NCI-H2227 treated with DMSO at 0.1 percent for 48 hours (cell line): Measurements from ENCODE around the gene WNT7B.

Experiments used
- DNase-seq: peaks from one replicate; lab custom pipeline; 2025; lab: John Stamatoyannopoulos, UW

The WNT7B gene

GRCh38 chr22:45888221-45889092 is 88.5 kb downstream of the WNT7B start:
- no peak for DNase-seq

- no peak for DNase-seq
Observed at GRCh38 chr22:45887202-45888131, 89.5 kb downstream of the WNT7B start.

- DNase-seq, result no peak
Observed at GRCh38 chr22:45886540-45886939, 90.4 kb downstream of the WNT7B start.

GRCh38 chr22:45885941-45886395 is 91.0 kb downstream of the WNT7B start:
- no peak for DNase-seq

GRCh38 chr22:45885171-45885840 is 91.7 kb downstream of the WNT7B start:
- DNase-seq, result no peak

- DNase-seq, result no peak
Observed at GRCh38 chr22:45884201-45885062, 92.5 kb downstream of the WNT7B start.

- no peak for DNase-seq
Observed at GRCh38 chr22:45883811-45884170, 93.2 kb downstream of the WNT7B start.

- DNase-seq, result no peak
Observed at GRCh38 chr22:45882881-45883810, 93.8 kb downstream of the WNT7B start.

GRCh38 chr22:45881524-45881875 is 95.5 kb downstream of the WNT7B start:
- no peak for DNase-seq

- DNase-seq, result no peak
Observed at GRCh38 chr22:45880716-45881523, 96.0 kb downstream of the WNT7B start.

GRCh38 chr22:45880091-45880715 is 96.8 kb downstream of the WNT7B start:
- no peak for DNase-seq

GRCh38 chr22:45879552-45879949 is 97.4 kb downstream of the WNT7B start:
- no peak for DNase-seq

GRCh38 chr22:45878901-45879551 is 97.9 kb downstream of the WNT7B start:
- no peak for DNase-seq

- DNase-seq, result peak; percentile 22
Observed at GRCh38 chr22:45878051-45878781, 98.7 kb downstream of the WNT7B start.

GRCh38 chr22:45877651-45878050 is 99.3 kb downstream of the WNT7B start:
- no peak for DNase-seq

GRCh38 chr22:45877036-45877380 is 100.0 kb downstream of the WNT7B start:
- DNase-seq, result no peak

- DNase-seq, result no peak
Observed at GRCh38 chr22:45876136-45877035, 100.6 kb downstream of the WNT7B start.
